HepG2 (cell line): Measurements from ENCODE around the gene NAMPT. TPM values are rescaled to one million over a fixed set of nuclear protein-coding genes. Genes with fewer than 3 reads are reported as not detected.

ENCODE experiments used
- ATAC-seq: fragments of 200-7000 bp; cut with Tn5 transposase; 3 replicates; pipeline ENCODE4 v1.9.1; 2020; ENCODE audit warnings: mild to moderate bottlenecking, moderate library complexity
- BruUV-seq: library from RNA; stranded (reverse); fragments of 400-500 nt; replicated peaks from 2 replicates; lab custom pipeline; 2021; lab: Mats Ljungman, UMichigan
- CTCF ChIA-PET: fragments of 300-600 bp; formaldehyde crosslinking; extraction: SDS; loops from one replicate; lab custom pipeline; 2021; ENCODE audit warnings: low total read pairs, inconsistent platforms, low intra/inter-chr PET ratio; lab: Yijun Ruan, JAX
- POLR2A ChIA-PET: fragments of 350-600 bp; sonication (Branson Sonifier 250); formaldehyde crosslinking; loops from one replicate; lab custom pipeline; 2020; ENCODE audit warnings: antibody characterized with exemption, inconsistent platforms; lab: Yijun Ruan, JAX
- DNase-seq: peaks from one replicate; pipeline ENCODE4 v3.0.0-alpha.2; 2015; ENCODE audit warnings: low spot score
- FAIRE-seq: peaks from 3 replicates; lab custom pipeline; 2011; peaks lifted over from hg19 to GRCh38; lab: Jason Lieb, UNC
- H2AFZ ChIP-seq: one replicate; pipeline ENCODE4 v1.6.1; 2011; ENCODE audit warnings: low read length, inconsistent platforms
- H3K27ac ChIP-seq: fragments of 300-600 bp; 3 replicates; pipeline ENCODE4 v1.8.0; 2011; ENCODE audit warnings: mixed run types, mild to moderate bottlenecking, mixed read lengths, low read length, inconsistent platforms; ENCODE audit not compliant: insufficient read depth; ENCODE audit errors: extremely low read length
- H3K27me3 ChIP-seq, 2 experiments: fragments of 200-600 bp in 1 of 2; 2 replicates in 1 of 2; 3 replicates in 1 of 2; pipeline versions ENCODE4 v1.6.0 to v1.8.0; 2011; ENCODE audit warnings: low read length in 2 of 2, mild to moderate bottlenecking in 2 of 2, moderate library complexity in 2 of 2, inconsistent platforms in 1 of 2; ENCODE audit not compliant: insufficient read depth in 2 of 2, control insufficient read depth in 1 of 2
- H3K36me3 ChIP-seq, 2 experiments: fragments of 200-600 bp in 1 of 2; replicated peaks in 1 of 2; 2 replicates in 1 of 2; 3 replicates in 1 of 2; pipeline versions ENCODE4 v1.5.1 to v1.8.0; 2011; ENCODE audit warnings: low read length in 2 of 2, inconsistent platforms in 1 of 2; ENCODE audit not compliant: insufficient read depth in 2 of 2, control insufficient read depth in 1 of 2
- H3K4me1 ChIP-seq: 2 replicates; pipeline ENCODE4 v1.5.1; 2012; ENCODE audit warnings: low read length, inconsistent platforms; ENCODE audit not compliant: insufficient read depth
- H3K4me2 ChIP-seq: 2 replicates; pipeline ENCODE4 v1.6.0; 2011; ENCODE audit warnings: low read depth, low read length, inconsistent platforms
- H3K4me3 ChIP-seq, 3 experiments: fragments of 200-600 bp in 1 of 3; sonication (generic), shearing (Covaris generic) in 1 of 3; replicated peaks in 1 of 3; 2 replicates each; pipeline ENCODE4 v1.5.1; 2011 to 2016; ENCODE audit warnings: low read length in 3 of 3, inconsistent platforms in 2 of 3, low read depth in 2 of 3, mild to moderate bottlenecking in 2 of 3, control low read depth in 1 of 3, mixed read lengths in 1 of 3; ENCODE audit not compliant: insufficient read depth in 1 of 3
- H3K79me2 ChIP-seq: one replicate; pipeline ENCODE4 v1.6.1; 2011; ENCODE audit warnings: low read length, inconsistent platforms; ENCODE audit not compliant: insufficient read depth
- H3K9ac ChIP-seq: 2 replicates; pipeline ENCODE4 v1.6.0; 2011; ENCODE audit warnings: mild to moderate bottlenecking, low read depth, low read length, inconsistent platforms; ENCODE audit not compliant: insufficient read depth
- H3K9me3 ChIP-seq: 2 replicates; pipeline ENCODE4 v1.5.1; 2012; ENCODE audit warnings: mild to moderate bottlenecking, low read length
- H4K20me1 ChIP-seq: 2 replicates; pipeline ENCODE4 v1.6.0; 2011; ENCODE audit warnings: inconsistent platforms, mild to moderate bottlenecking, low read length, moderate library complexity; ENCODE audit not compliant: insufficient read depth
- KDM1A ChIP-seq: IDR thresholded peaks from 2 replicates; pipeline ENCODE4 v1.6.1; 2016; ENCODE audit warnings: missing compliant biosample characterization
- NCOA1 ChIP-seq: sonication (generic); formaldehyde crosslinking; IDR thresholded peaks from 2 replicates; pipeline ENCODE4 v1.9.0; 2021; ENCODE audit warnings: missing genetic modification reagents
- PHF8 ChIP-seq: sonication (generic); formaldehyde crosslinking; IDR thresholded peaks from 2 replicates; pipeline ENCODE4 v1.5.0; 2020; ENCODE audit warnings: missing genetic modification reagents
- RAD51 ChIP-seq: fragments of 450-650 bp; IDR thresholded peaks from 2 replicates; pipeline ENCODE4 v1.6.1; 2016; ENCODE audit warnings: borderline replicate concordance
- ZNF12 ChIP-seq: sonication (generic); formaldehyde crosslinking; IDR thresholded peaks from 2 replicates; pipeline ENCODE4 v1.5.0; 2020; ENCODE audit warnings: missing genetic modification reagents
- ZNF878 ChIP-seq: sonication (generic); formaldehyde crosslinking; IDR thresholded peaks from 2 replicates; pipeline ENCODE4 v1.8.1; 2023; ENCODE audit warnings: mild to moderate bottlenecking, missing genetic modification reagents, moderate library complexity
- ZNF879 ChIP-seq: sonication (generic); formaldehyde crosslinking; IDR thresholded peaks from 2 replicates; pipeline ENCODE4 v1.8.1; 2023; ENCODE audit warnings: missing genetic modification reagents
- WGBS: methylation state at CpG from one replicate; pipeline ENCODE4 v1.1.6; 2017; ENCODE audit warnings: low lambda C conversion rate; 5-methylcytosine and 5-hydroxymethylcytosine counted together
- in situ Hi-C: cut with HindIII; loops from 2 replicates; pipeline ENCODE4 v1.10.0; 2017; ENCODE audit warnings: low pct_unique_long_range_greater_than_20kb; ENCODE audit not compliant: extremely low pct_ligation_motif_present
- intact Hi-C: fragments of 100-400 bp; cut with micrococcal nuclease; formaldehyde crosslinking; loops from one replicate; pipeline ENCODE4 v1.10.0; 2022; ENCODE audit not compliant: unreplicated experiment
- polyA plus RNA-seq, 8 experiments: library from polyadenylated mRNA; depleted of rRNA in 3 of 8; stranded (reverse) in 7 of 8; unstranded in 1 of 8; fragments of >200 nt; fragmentation: Illumina TruSeq in 4 of 8; extraction: Trizol in 4 of 8; gene quantifications; 2 replicates each; pipeline versions ENCODE4 v1.2.1 to v1.2.3, GENCODE V29; 2011 to 2016; ENCODE audit warnings: low read depth in 4 of 8, missing spikeins in 1 of 8, mixed read lengths in 1 of 8; ENCODE audit not compliant: insufficient read depth in 1 of 8
- total RNA-seq, 5 experiments: library from RNA; depleted of rRNA; stranded (reverse); fragments of >200 nt; fragmentation: Illumina TruSeq; extraction: Trizol; gene quantifications; 2 replicates each; pipeline ENCODE4 v1.2.3, GENCODE V29; 2016; ENCODE audit warnings: low read depth in 1 of 5
- TF ChIP-seq, protein P1 (sequence below): fragments of 450-650 bp; IDR thresholded peaks from 2 replicates; pipeline ENCODE4 v1.6.1; 2017
- TF ChIP-seq, protein P2 (sequence below): sonication (generic); formaldehyde crosslinking; IDR thresholded peaks from 2 replicates; pipeline ENCODE4 v1.5.0; 2020; ENCODE audit warnings: mild to moderate bottlenecking, missing genetic modification reagents
- TF ChIP-seq, protein P3 (sequence below): conservative IDR thresholded peaks from 2 replicates; pipeline ENCODE4 v1.6.1; 2018; ENCODE audit warnings: missing genetic modification reagents
- TF ChIP-seq, protein P4 (sequence below): sonication (generic); formaldehyde crosslinking; IDR thresholded peaks from 2 replicates; pipeline ENCODE4 v1.8.0; 2022; ENCODE audit warnings: mild to moderate bottlenecking, missing genetic modification reagents; ENCODE audit not compliant: insufficient replicate concordance
- TF ChIP-seq, protein P5 (sequence below): sonication (generic); formaldehyde crosslinking; IDR thresholded peaks from 2 replicates; pipeline ENCODE4 v1.4.0; 2020; ENCODE audit warnings: missing genetic modification reagents, mild to moderate bottlenecking, borderline replicate concordance

Gene NAMPT
- total and polyA plus RNA-seq, 2 of the 13 experiments (the other 11 are each of a cell fraction or from before 2014, with no cell fraction given): 15.8 to 67.7 TPM

DNA sequence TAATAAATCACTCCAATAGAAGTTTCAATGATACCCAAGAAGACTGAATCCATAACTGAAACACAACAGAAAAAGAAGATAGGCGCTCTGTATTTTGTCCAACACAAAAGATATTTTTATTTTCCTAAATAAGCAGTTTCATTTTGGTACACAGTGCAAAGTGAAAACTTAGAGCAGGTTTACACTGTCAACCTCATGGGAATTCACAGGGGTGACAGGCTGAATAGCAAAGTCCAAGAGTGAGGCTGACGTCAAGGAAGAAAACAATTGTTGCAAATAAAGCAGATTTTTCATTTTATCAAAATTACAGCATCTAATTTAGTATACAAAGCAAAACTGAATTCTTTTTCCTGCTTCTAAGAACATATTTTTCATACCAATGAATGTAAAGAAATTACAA, 28.6 kb downstream of the NAMPT start:
- H3K27ac ChIP-seq: no peak overlapping the region
- no peak for ATAC-seq
- BruUV-seq: no TSS peak

More for the DNA sequence above, 28.6 kb downstream of the NAMPT start:
- Histone ChIP-seq H3K79me2 (no peaks in the 10 kb centered on the region), H3K9me3 (no peaks in the 10 kb centered on the region), H3K9ac (no peak overlapping the region), H2AFZ (no peak overlapping the region), H3K4me1 (no peaks in the 10 kb centered on the region), H3K4me2 (no peak overlapping the region), H3K4me3 (no peak overlapping the region), H4K20me1 (no peaks in the 10 kb centered on the region), H3K27me3 (no peaks in the 10 kb centered on the region), H3K36me3 (peaks cover 11 to 67% of the 10 kb centered on the region in 2 experiments)
- in situ Hi-C loops (no loop called here), intact Hi-C loops (no loop called here)
- no peak for FAIRE-seq
- TF ChIP-seq NCOA1 (CRISPR knock-in tag): no peak
- TF ChIP-seq, protein P1, sequence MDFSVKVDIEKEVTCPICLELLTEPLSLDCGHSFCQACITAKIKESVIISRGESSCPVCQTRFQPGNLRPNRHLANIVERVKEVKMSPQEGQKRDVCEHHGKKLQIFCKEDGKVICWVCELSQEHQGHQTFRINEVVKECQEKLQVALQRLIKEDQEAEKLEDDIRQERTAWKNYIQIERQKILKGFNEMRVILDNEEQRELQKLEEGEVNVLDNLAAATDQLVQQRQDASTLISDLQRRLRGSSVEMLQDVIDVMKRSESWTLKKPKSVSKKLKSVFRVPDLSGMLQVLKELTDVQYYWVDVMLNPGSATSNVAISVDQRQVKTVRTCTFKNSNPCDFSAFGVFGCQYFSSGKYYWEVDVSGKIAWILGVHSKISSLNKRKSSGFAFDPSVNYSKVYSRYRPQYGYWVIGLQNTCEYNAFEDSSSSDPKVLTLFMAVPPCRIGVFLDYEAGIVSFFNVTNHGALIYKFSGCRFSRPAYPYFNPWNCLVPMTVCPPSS: no peak
- TF ChIP-seq ZNF879 (CRISPR knock-in tag): no peak
- TF ChIP-seq, protein P2, sequence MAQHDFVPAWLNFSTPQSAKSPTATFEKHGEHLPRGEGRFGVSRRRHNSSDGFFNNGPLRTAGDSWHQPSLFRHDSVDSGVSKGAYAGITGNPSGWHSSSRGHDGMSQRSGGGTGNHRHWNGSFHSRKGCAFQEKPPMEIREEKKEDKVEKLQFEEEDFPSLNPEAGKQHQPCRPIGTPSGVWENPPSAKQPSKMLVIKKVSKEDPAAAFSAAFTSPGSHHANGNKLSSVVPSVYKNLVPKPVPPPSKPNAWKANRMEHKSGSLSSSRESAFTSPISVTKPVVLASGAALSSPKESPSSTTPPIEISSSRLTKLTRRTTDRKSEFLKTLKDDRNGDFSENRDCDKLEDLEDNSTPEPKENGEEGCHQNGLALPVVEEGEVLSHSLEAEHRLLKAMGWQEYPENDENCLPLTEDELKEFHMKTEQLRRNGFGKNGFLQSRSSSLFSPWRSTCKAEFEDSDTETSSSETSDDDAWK (CRISPR knock-in tag): no peak
- no peak for TF ChIP-seq ZNF878 (CRISPR knock-in tag)
- TF ChIP-seq, protein P3, sequence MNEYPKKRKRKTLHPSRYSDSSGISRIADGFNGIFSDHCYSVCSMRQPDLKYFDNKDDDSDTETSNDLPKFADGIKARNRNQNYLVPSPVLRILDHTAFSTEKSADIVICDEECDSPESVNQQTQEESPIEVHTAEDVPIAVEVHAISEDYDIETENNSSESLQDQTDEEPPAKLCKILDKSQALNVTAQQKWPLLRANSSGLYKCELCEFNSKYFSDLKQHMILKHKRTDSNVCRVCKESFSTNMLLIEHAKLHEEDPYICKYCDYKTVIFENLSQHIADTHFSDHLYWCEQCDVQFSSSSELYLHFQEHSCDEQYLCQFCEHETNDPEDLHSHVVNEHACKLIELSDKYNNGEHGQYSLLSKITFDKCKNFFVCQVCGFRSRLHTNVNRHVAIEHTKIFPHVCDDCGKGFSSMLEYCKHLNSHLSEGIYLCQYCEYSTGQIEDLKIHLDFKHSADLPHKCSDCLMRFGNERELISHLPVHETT (CRISPR knock-in tag): no peak
- TF ChIP-seq ZNF12 (CRISPR knock-in tag): no peak
- TF ChIP-seq KDM1A (CRISPR knock-in tag): no peak
- TF ChIP-seq PHF8: no peak
- no peak for TF ChIP-seq RAD51
- TF ChIP-seq, protein P4, sequence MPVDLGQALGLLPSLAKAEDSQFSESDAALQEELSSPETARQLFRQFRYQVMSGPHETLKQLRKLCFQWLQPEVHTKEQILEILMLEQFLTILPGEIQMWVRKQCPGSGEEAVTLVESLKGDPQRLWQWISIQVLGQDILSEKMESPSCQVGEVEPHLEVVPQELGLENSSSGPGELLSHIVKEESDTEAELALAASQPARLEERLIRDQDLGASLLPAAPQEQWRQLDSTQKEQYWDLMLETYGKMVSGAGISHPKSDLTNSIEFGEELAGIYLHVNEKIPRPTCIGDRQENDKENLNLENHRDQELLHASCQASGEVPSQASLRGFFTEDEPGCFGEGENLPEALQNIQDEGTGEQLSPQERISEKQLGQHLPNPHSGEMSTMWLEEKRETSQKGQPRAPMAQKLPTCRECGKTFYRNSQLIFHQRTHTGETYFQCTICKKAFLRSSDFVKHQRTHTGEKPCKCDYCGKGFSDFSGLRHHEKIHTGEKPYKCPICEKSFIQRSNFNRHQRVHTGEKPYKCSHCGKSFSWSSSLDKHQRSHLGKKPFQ (CRISPR knock-in tag): no peak
- TF ChIP-seq, protein P5, sequence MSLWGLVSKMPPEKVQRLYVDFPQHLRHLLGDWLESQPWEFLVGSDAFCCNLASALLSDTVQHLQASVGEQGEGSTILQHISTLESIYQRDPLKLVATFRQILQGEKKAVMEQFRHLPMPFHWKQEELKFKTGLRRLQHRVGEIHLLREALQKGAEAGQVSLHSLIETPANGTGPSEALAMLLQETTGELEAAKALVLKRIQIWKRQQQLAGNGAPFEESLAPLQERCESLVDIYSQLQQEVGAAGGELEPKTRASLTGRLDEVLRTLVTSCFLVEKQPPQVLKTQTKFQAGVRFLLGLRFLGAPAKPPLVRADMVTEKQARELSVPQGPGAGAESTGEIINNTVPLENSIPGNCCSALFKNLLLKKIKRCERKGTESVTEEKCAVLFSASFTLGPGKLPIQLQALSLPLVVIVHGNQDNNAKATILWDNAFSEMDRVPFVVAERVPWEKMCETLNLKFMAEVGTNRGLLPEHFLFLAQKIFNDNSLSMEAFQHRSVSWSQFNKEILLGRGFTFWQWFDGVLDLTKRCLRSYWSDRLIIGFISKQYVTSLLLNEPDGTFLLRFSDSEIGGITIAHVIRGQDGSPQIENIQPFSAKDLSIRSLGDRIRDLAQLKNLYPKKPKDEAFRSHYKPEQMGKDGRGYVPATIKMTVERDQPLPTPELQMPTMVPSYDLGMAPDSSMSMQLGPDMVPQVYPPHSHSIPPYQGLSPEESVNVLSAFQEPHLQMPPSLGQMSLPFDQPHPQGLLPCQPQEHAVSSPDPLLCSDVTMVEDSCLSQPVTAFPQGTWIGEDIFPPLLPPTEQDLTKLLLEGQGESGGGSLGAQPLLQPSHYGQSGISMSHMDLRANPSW: no peak
- ChIA-PET CTCF (no interaction called here), POLR2A (no interaction called here)
- no peak for DNase-seq
- WGBS: 86% methylated on average over 2 of the region's 2 CpGs
